H1 (cell line): ENCODE results near the gene OR51Q1. TPM values are rescaled to one million over a fixed set of nuclear protein-coding genes. Genes with fewer than 3 reads are reported as not detected.

Experiments used
- CTCF ChIA-PET: fragments of 300-600 bp; sonication (Branson Sonifier 250); formaldehyde crosslinking; loops from one replicate; lab custom pipeline; 2021; ENCODE audit not compliant: partially characterized antibody; lab: Charles Lee
- POLR2A ChIA-PET: fragments of 300-600 bp; sonication (Branson Sonifier 250); formaldehyde crosslinking; loops from one replicate; lab custom pipeline; 2021; ENCODE audit warnings: inconsistent platforms; ENCODE audit not compliant: partially characterized antibody; lab: Charles Lee
- DNase-seq, 2 experiments: peaks; one replicate each; pipeline versions ENCODE4 v3.0.0 to v3.0.0-alpha.2; 2010 to 2022; ENCODE audit warnings: low spot score in 2 of 2, low read depth in 1 of 2, mixed read lengths in 1 of 2
- FAIRE-seq: peaks from 2 replicates; lab custom pipeline; 2011; peaks lifted over from hg19 to GRCh38; lab: Jason Lieb, UNC
- H2AFZ ChIP-seq: 2 replicates; pipeline ENCODE4 v1.8.1; 2012; ENCODE audit warnings: low read length, inconsistent platforms
- H2AK5ac ChIP-seq: 2 replicates; pipeline ENCODE4 v1.6.1; 2013; ENCODE audit warnings: low read depth, low read length
- H2BK120ac ChIP-seq: replicated peaks from 2 replicates; pipeline ENCODE3; 2013; ENCODE audit warnings: low read depth, low read length, inconsistent platforms
- H2BK12ac ChIP-seq: 2 replicates; pipeline ENCODE4 v1.6.1; 2013; ENCODE audit warnings: low read depth, low read length
- H2BK15ac ChIP-seq: 2 replicates; pipeline ENCODE4 v1.6.1; 2013; ENCODE audit warnings: low read length
- H2BK20ac ChIP-seq: 2 replicates; pipeline ENCODE4 v1.6.1; 2013; ENCODE audit warnings: low read length
- H2BK5ac ChIP-seq: 2 replicates; pipeline ENCODE4 v1.6.1; 2013; ENCODE audit warnings: low read depth, low read length
- H3K14ac ChIP-seq: 2 replicates; pipeline ENCODE4 v1.6.1; 2013; ENCODE audit warnings: inconsistent platforms; ENCODE audit not compliant: insufficient read length
- H3K18ac ChIP-seq: 2 replicates; pipeline ENCODE4 v1.6.1; 2013; ENCODE audit warnings: low read length; ENCODE audit errors: extremely low read depth
- H3K23ac ChIP-seq: 2 replicates; pipeline ENCODE4 v1.6.1; 2013; ENCODE audit warnings: inconsistent platforms; ENCODE audit not compliant: insufficient read length
- H3K23me2 ChIP-seq: 2 replicates; pipeline ENCODE4 v1.6.1; 2013; ENCODE audit warnings: low read depth, low read length
- H3K27ac ChIP-seq: 2 replicates; pipeline ENCODE4 v1.6.1; 2011; ENCODE audit warnings: low read depth, low read length, inconsistent platforms
- H3K27me3 ChIP-seq, 4 experiments: replicated peaks in 1 of 4; 1 replicate in 1 of 4; 2 replicates in 3 of 4; pipeline versions ENCODE4 v1.6.1 to v1.8.1; 2011 to 2013; ENCODE audit warnings: low read length in 3 of 4, mild to moderate bottlenecking in 3 of 4, inconsistent platforms in 2 of 4, mixed read lengths in 2 of 4, moderate library complexity in 1 of 4; ENCODE audit not compliant: control insufficient read depth in 3 of 4, insufficient read depth in 3 of 4; ENCODE audit errors: extremely low read depth in 1 of 4
- H3K36me3 ChIP-seq, 4 experiments: 2 replicates each; pipeline versions ENCODE4 v1.6.1 to v1.8.1; 2011 to 2013; ENCODE audit warnings: mild to moderate bottlenecking in 4 of 4, low read length in 3 of 4, moderate library complexity in 2 of 4, control low read depth in 1 of 4, inconsistent platforms in 1 of 4; ENCODE audit not compliant: insufficient read depth in 4 of 4, control insufficient read depth in 2 of 4
- H3K4ac ChIP-seq: replicated peaks from 2 replicates; pipeline ENCODE3; 2013; ENCODE audit warnings: low read length, low read depth, mixed read lengths, inconsistent platforms; ENCODE audit not compliant: insufficient read length
- H3K4me1 ChIP-seq, 4 experiments: replicated peaks in 1 of 4; 1 replicate in 1 of 4; 2 replicates in 3 of 4; pipeline versions ENCODE4 v1.6.1 to v1.8.1; 2011 to 2013; ENCODE audit warnings: low read length in 3 of 4, inconsistent platforms in 2 of 4, mixed read lengths in 1 of 4; ENCODE audit not compliant: insufficient read depth in 4 of 4, control insufficient read depth in 3 of 4
- H3K4me2 ChIP-seq, 2 experiments: 2 replicates each; pipeline versions ENCODE4 v1.6.1 to v1.8.1; 2011 to 2013; ENCODE audit warnings: low read depth in 2 of 2, low read length in 2 of 2, control low read depth in 1 of 2, inconsistent platforms in 1 of 2, mild to moderate bottlenecking in 1 of 2; ENCODE audit not compliant: insufficient read depth in 1 of 2
- H3K4me3 ChIP-seq, 4 experiments: fragments of 200-600, 300-600 bp in 1 of 4; sonication (generic), shearing (Covaris generic), sonication (Bioruptor Twin) in 1 of 4; 2 replicates each; pipeline versions ENCODE4 v1.5.1 to v1.8.1; 2011 to 2016; ENCODE audit warnings: low read length in 4 of 4, low read depth in 3 of 4, control low read depth in 2 of 4, inconsistent platforms in 2 of 4, mild to moderate bottlenecking in 2 of 4, mixed read lengths in 1 of 4, moderate library complexity in 1 of 4; ENCODE audit not compliant: insufficient read depth in 2 of 4; ENCODE audit errors: extremely low read depth in 1 of 4
- H3K56ac ChIP-seq: replicated peaks from 2 replicates; pipeline ENCODE3; 2013; ENCODE audit warnings: low read depth, mild to moderate bottlenecking, mixed read lengths, low read length, inconsistent platforms; ENCODE audit not compliant: insufficient read length
- H3K79me1 ChIP-seq: 2 replicates; pipeline ENCODE4 v1.6.1; 2013; ENCODE audit warnings: low read depth, low read length, control low read depth
- H3K79me2 ChIP-seq, 2 experiments: 2 replicates each; pipeline versions ENCODE4 v1.6.1 to v1.8.1; 2012 to 2013; ENCODE audit warnings: low read length in 2 of 2, mild to moderate bottlenecking in 2 of 2, inconsistent platforms in 1 of 2; ENCODE audit not compliant: insufficient read depth in 2 of 2, control insufficient read depth in 1 of 2
- H3K9ac ChIP-seq, 4 experiments: replicated peaks in 1 of 4; 1 replicate in 1 of 4; 2 replicates in 3 of 4; pipeline versions ENCODE4 v1.6.1 to v1.8.1; 2011 to 2013; ENCODE audit warnings: low read depth in 3 of 4, low read length in 3 of 4, control low read depth in 2 of 4, mild to moderate bottlenecking in 2 of 4, moderate library complexity in 2 of 4, inconsistent platforms in 1 of 4; ENCODE audit errors: extremely low read depth in 1 of 4
- H3K9me3 ChIP-seq, 2 experiments: 2 replicates each; pipeline versions ENCODE4 v1.6.1 to v1.8.1; 2012 to 2013; ENCODE audit warnings: mild to moderate bottlenecking in 2 of 2, moderate library complexity in 2 of 2, control low read depth in 1 of 2, inconsistent platforms in 1 of 2, low read depth in 1 of 2, low read length in 1 of 2, mixed read lengths in 1 of 2; ENCODE audit not compliant: insufficient read depth in 2 of 2
- H4K20me1 ChIP-seq, 2 experiments: replicated peaks in 1 of 2; 2 replicates each; pipeline versions ENCODE3 to v1.8.1; 2011 to 2013; ENCODE audit warnings: inconsistent platforms in 2 of 2, low read length in 2 of 2, mild to moderate bottlenecking in 1 of 2; ENCODE audit not compliant: insufficient read depth in 2 of 2, control insufficient read depth in 1 of 2
- H4K5ac ChIP-seq: 2 replicates; pipeline ENCODE4 v1.6.1; 2013; ENCODE audit warnings: low read length, low read depth, mixed read lengths, inconsistent platforms; ENCODE audit not compliant: insufficient read length
- H4K8ac ChIP-seq: 2 replicates; pipeline ENCODE4 v1.8.0; 2013; ENCODE audit warnings: mild to moderate bottlenecking, moderate library complexity, low read length, inconsistent platforms; ENCODE audit not compliant: insufficient read depth; ENCODE audit errors: extremely low read depth
- H4K91ac ChIP-seq: replicated peaks from 2 replicates; pipeline ENCODE3; 2013; ENCODE audit warnings: low read length, mixed read lengths, inconsistent platforms; ENCODE audit not compliant: insufficient read length
- BRCA1 ChIP-seq: IDR thresholded peaks from 2 replicates; pipeline ENCODE4 v1.6.1; 2012; ENCODE audit warnings: low read depth, low read length, improper control_type of control experiment
- CEBPB ChIP-seq: IDR thresholded peaks from 2 replicates; pipeline ENCODE4 v1.6.1; 2012; ENCODE audit warnings: low read depth, low read length
- POU5F1 ChIP-seq: IDR thresholded peaks from 2 replicates; pipeline ENCODE4 v1.6.1; 2011; ENCODE audit warnings: low read depth, mild to moderate bottlenecking, low read length, moderate library complexity
- RAD21 ChIP-seq, 2 experiments: IDR thresholded peaks in 1 of 2; conservative IDR thresholded peaks in 1 of 2; 2 replicates each; pipeline ENCODE4 v1.6.1; 2011; ENCODE audit warnings: low read depth in 2 of 2, low read length in 2 of 2, improper control_type of control experiment in 1 of 2, inconsistent platforms in 1 of 2, mild to moderate bottlenecking in 1 of 2, moderate library complexity in 1 of 2
- SP1 ChIP-seq: IDR thresholded peaks from 2 replicates; pipeline ENCODE4 v1.6.1; 2011; ENCODE audit warnings: low read depth, low read length
- WGBS, 2 experiments: shearing (Covaris generic) in 1 of 2; methylation state at CpG; one replicate each; pipeline versions ENCODE4 v1.1.6 to v1.1.7; 2013 to 2015; ENCODE audit warnings: low lambda C conversion rate in 2 of 2, mixed read lengths in 2 of 2, inconsistent platforms in 1 of 2, low coverage in 1 of 2, missing lambda C conversion rate in 1 of 2; ENCODE audit not compliant: insufficient replicate concordance in 2 of 2, insufficient coverage in 1 of 2, insufficient read length in 1 of 2; ENCODE audit errors: extremely low coverage in 1 of 2, missing lambda C conversion rate in 1 of 2; 5-methylcytosine and 5-hydroxymethylcytosine counted together
- polyA plus RNA-seq, 7 experiments: library from polyadenylated mRNA; depleted of rRNA in 3 of 7; stranded (reverse) in 5 of 7; unstranded in 2 of 7; fragments of >200 nt in 5 of 7; fragments of 200-250 nt in 2 of 7; gene quantifications; 1 replicate in 5 of 7; 2 replicates in 1 of 7; 4 replicates in 1 of 7; pipeline versions ENCODE4 v1.2.1 to v1.2.3, GENCODE V29; 2011 to 2013; ENCODE audit warnings: missing spikeins in 2 of 7, mixed read lengths in 2 of 7
- total RNA-seq: library from RNA; stranded (reverse); fragmentation: NEBNext Ultra II Directional; extraction: Animal tissue kit (Norgen Biotek cat#: 25700); gene quantifications from 2 replicates; pipeline ENCODE4 v1.2.1, GENCODE V29; 2021
- TF ChIP-seq, protein P1 (sequence below), 3 experiments: IDR thresholded peaks; 1 replicate in 2 of 3; 2 replicates in 1 of 3; pipeline versions ENCODE4 v1.5.1 to v1.6.1; 2011; ENCODE audit warnings: low read length in 3 of 3, mild to moderate bottlenecking in 3 of 3, inconsistent platforms in 2 of 3, low read depth in 1 of 3, moderate library complexity in 1 of 3; ENCODE audit not compliant: insufficient read depth in 1 of 3; ENCODE audit errors: control extremely low read depth in 1 of 3
- TF ChIP-seq, protein P2 (sequence below): IDR thresholded peaks from 2 replicates; pipeline ENCODE4 v1.6.1; 2012; ENCODE audit warnings: inconsistent platforms

The OR51Q1 gene
- total and polyA plus RNA-seq, 2 of the 8 experiments (the other 6 are each of a cell fraction or from before 2014, with no cell fraction given) = 0.08 TPM; not detected in 1

DNA sequence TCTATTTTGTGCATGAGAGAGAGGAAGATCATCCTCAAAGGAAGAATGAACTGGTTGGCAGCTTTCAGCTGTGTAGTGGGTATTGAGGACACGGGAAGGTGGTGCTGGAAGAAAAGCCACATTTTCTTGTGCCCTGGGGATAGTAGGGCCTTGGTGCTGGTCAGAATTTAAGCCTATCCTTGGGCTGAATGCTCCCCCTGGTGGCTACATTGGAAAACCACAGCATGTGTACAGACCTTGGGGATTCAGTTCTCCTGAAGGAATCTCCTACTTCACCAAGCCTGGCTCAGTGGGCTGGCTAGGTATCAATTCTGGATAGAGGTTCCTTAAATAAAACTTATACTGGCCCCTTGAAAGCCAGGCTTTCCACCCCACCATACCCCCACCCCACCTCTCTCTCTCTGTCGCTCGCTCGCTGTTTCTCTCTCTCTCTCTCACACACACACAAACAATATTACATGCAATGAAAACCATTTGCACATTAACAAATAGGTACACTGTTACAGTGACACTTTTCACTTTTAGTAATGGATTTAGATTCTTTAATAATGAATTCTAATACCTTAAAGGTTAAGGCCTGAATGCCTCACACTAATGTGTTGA is 41.1 kb upstream of the OR51Q1 start:
- H4K20me1 ChIP-seq = no peaks in the 10 kb centered on the region
- DNase-seq (peak; percentile 31 to 70), FAIRE-seq (peak; percentile 96)
- no peaks in the 10 kb centered on the region for H3K9me3 ChIP-seq
- no peak overlapping the region for H3K27ac ChIP-seq
- no peak overlapping the region for H3K9ac ChIP-seq
- no peak overlapping the region for H2BK120ac ChIP-seq
- H3K79me2 ChIP-seq = no peaks in the 10 kb centered on the region
- H3K4ac ChIP-seq = no peak overlapping the region
- H3K4me3 ChIP-seq = no peak overlapping the region
- H4K91ac ChIP-seq = no peak overlapping the region
- no peak overlapping the region for H2AK5ac ChIP-seq
- no peak overlapping the region for H3K18ac ChIP-seq
- no peak overlapping the region for H2BK5ac ChIP-seq
- H3K4me2 ChIP-seq = no peak overlapping the region
- no peak overlapping the region for H3K23ac ChIP-seq
- no peak overlapping the region for H2BK12ac ChIP-seq
- H4K8ac ChIP-seq = no peak overlapping the region
- H3K4me1 ChIP-seq = no peaks in the 10 kb centered on the region; a peak in 1 of 7 replicates
- no peaks in the 10 kb centered on the region for H3K23me2 ChIP-seq
- no peaks in the 10 kb centered on the region for H3K27me3 ChIP-seq
- no peak overlapping the region for H4K5ac ChIP-seq
- WGBS, 2 experiments = 71% methylated on average over 4 of the region's 4 CpGs; no CpG with 5 or more reads in 1 of the 2 experiments
- no peak overlapping the region for H3K56ac ChIP-seq
- H3K36me3 ChIP-seq = no peaks in the 10 kb centered on the region
- H3K79me1 ChIP-seq = no peaks in the 10 kb centered on the region
- no peak overlapping the region for H3K14ac ChIP-seq
- no peak overlapping the region for H2BK15ac ChIP-seq
- POLR2A ChIA-PET = no interaction called here
- H2BK20ac ChIP-seq = no peak overlapping the region
- peak overlapping the region; percentile 72; the same call in 1 of the 2 replicates for H2AFZ ChIP-seq
- CTCF ChIA-PET = interaction anchor here (0.6 to 2.2 kb wide), 16 partner anchors 10 to 819 kb away, joined by 3 to 9 read pairs (median 4); no protein-coding TSS in a partner anchor
- TF ChIP-seq, protein P1, sequence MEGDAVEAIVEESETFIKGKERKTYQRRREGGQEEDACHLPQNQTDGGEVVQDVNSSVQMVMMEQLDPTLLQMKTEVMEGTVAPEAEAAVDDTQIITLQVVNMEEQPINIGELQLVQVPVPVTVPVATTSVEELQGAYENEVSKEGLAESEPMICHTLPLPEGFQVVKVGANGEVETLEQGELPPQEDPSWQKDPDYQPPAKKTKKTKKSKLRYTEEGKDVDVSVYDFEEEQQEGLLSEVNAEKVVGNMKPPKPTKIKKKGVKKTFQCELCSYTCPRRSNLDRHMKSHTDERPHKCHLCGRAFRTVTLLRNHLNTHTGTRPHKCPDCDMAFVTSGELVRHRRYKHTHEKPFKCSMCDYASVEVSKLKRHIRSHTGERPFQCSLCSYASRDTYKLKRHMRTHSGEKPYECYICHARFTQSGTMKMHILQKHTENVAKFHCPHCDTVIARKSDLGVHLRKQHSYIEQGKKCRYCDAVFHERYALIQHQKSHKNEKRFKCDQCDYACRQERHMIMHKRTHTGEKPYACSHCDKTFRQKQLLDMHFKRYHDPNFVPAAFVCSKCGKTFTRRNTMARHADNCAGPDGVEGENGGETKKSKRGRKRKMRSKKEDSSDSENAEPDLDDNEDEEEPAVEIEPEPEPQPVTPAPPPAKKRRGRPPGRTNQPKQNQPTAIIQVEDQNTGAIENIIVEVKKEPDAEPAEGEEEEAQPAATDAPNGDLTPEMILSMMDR (IDR thresholded peaks at IDR 0.05; ENCODE audit: control extremely low read depth in 1 of 3, insufficient read depth in 1 of 3, low read depth in 1 of 3, low read length in 3 of 3) = peak; percentile 65 to 92 (median 92)
- peak; percentile 95 to 96 for TF ChIP-seq RAD21 (IDR thresholded peaks at IDR 0.05 in 1 of 2, conservative IDR thresholded peaks at IDR 0.05 in 1 of 2; ENCODE audit: low read depth in 2 of 2, low read length in 2 of 2)
- TF ChIP-seq SP1 = no peak
- TF ChIP-seq POU5F1 = no peak
- TF ChIP-seq, protein P2, sequence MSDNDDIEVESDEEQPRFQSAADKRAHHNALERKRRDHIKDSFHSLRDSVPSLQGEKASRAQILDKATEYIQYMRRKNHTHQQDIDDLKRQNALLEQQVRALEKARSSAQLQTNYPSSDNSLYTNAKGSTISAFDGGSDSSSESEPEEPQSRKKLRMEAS = 0 out of 2 replicates have a peak, but pooled peaks have one; percentile 9
- TF ChIP-seq BRCA1 = no peak
- TF ChIP-seq CEBPB = no peak
